ENCODE measurements around the gene HOXD3.

The HOXD3 gene

DNA sequence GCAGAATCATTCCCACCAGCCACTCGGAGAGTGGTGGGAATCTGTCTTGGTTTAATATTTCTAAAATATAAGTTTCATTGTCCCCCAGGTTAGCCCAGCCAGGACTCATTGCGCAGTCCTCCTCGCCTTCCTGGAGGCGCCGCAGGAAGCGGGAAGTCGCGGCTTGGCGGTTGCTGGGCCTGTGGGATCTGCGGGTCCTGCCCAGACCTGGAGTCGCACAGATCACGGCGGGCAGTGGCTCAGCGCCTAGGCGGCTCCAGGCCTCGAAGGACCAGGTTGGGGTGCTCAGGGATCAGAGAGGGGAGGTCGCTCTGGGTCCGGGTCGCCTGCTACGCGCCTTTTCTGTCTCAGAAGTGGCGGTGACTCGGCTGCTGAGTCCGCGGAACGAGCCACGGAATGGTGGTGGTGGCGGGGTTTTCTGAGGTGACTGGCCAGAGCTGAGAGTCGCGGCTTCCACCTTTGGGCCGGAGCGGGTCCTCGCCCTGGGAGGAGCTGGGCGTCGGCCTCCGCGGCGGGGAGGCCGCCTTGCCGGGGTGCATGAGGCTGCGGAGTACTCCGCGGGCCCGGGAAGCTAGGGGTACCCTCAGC lies 2.6 kb downstream of the HOXD3 start:
- POLR2A ChIA-PET = no interaction called here
- CTCF ChIA-PET = interaction anchor here (1.0 to 3.6 kb wide), 3 partner anchors 20 to 33 kb away, joined by 3 to 19 read pairs (median 4); no protein-coding TSS in a partner anchor
- DNase-seq (ENCODE audit: extremely low spot score) = no peak
- TF ChIP-seq, protein P1, sequence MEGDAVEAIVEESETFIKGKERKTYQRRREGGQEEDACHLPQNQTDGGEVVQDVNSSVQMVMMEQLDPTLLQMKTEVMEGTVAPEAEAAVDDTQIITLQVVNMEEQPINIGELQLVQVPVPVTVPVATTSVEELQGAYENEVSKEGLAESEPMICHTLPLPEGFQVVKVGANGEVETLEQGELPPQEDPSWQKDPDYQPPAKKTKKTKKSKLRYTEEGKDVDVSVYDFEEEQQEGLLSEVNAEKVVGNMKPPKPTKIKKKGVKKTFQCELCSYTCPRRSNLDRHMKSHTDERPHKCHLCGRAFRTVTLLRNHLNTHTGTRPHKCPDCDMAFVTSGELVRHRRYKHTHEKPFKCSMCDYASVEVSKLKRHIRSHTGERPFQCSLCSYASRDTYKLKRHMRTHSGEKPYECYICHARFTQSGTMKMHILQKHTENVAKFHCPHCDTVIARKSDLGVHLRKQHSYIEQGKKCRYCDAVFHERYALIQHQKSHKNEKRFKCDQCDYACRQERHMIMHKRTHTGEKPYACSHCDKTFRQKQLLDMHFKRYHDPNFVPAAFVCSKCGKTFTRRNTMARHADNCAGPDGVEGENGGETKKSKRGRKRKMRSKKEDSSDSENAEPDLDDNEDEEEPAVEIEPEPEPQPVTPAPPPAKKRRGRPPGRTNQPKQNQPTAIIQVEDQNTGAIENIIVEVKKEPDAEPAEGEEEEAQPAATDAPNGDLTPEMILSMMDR (IDR thresholded peaks at IDR 0.05; ENCODE audit: control extremely low read depth, extremely low read depth, low read depth, missing control alignments) = no peak

DNA sequence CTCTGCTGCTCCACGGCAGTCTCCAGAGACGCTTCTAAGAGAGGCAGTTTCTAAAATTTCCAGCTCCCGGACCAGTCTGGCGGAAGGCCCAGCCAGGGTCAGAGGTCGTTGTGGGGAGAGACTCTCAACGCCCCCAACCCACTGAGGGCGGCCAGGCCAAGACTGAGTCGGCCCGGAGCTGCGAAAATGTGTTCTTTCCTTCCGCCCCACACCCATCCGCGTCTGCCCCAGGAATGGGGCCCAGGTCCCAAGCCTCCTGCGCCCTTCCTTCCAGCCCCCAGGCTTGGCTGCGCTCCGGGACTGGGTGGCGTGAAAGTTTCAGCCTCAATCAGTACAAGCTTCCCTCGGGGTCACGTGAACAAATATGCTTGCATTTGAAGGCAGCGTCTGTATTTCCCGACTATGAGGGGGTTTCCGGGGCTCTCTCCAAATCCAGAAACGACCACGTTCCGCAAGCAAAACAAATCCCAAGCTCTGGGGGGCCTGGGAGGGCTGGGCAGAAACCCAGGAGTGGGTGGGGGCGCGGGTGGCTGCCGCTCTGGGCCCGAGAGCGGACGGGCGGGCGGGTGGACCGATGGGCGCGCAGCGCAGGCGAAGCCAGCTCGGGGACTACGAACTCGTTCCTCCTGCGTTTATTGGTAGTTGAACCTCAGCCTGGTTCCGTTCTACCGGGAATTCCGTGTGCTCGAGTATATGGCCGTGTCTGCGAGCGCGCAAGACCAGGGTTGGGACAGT lies 3.3 kb downstream of the HOXD3 start:
- DNase-seq (ENCODE audit: extremely low spot score) = no peak
- TF ChIP-seq, protein P1 (IDR thresholded peaks at IDR 0.05; ENCODE audit: control extremely low read depth, extremely low read depth, low read depth, missing control alignments) = no peak
- ChIA-PET CTCF (interaction anchor here (1.0 to 3.6 kb wide), 5 partner anchors 21 to 295 kb away, joined by 3 to 19 read pairs (median 4); no protein-coding TSS in a partner anchor), POLR2A (no interaction called here)

DNA sequence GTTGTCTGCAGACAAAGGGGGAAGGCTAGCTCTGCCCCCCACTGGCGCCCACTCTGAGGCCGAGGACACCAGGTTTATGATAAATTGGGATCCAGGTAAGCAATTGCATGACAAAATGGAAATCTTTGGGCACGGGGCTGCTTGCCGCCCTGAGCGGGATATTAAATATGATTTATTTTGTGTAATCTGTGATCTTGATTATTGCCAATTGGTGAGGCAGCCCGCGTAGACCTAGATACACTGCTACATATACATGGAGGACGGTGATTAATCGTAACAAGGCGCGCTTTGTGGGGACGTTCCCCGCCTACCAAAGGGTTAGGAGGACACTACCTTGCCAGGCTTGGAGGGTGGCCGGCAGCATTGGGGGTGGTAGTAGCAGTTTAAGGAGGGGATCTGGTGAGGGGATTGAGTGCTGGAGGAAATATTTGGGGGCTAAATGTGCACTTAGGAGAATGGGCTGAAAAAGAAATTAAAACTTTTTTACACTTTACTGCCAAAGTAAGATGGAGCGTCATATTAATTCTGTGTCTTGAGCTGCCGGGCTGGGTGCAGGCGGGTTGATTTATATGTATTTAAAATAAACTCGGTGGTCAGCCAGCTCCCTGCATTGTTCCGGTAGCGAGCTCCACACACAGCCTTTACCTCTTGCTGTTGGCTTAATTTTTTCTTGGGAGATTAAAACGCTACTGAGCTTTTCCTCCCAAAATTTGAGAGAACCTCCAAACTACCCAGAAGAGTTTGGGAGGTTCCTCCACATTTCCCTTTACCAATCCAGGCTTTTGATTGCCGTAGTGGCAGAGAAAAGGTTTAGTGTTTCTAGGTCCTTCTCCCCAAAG lies 4.1 kb downstream of the HOXD3 start:
- TF ChIP-seq, protein P1 (IDR thresholded peaks at IDR 0.05; ENCODE audit: control extremely low read depth, extremely low read depth, low read depth, missing control alignments) = no peak
- POLR2A ChIA-PET = no interaction called here
- DNase-seq (ENCODE audit: extremely low spot score) = no peak
- CTCF ChIA-PET = interaction anchor here (0.7 to 3.6 kb wide), 8 partner anchors 8 to 732 kb away, joined by 3 to 19 read pairs (median 4); no protein-coding TSS in a partner anchor

DNA sequence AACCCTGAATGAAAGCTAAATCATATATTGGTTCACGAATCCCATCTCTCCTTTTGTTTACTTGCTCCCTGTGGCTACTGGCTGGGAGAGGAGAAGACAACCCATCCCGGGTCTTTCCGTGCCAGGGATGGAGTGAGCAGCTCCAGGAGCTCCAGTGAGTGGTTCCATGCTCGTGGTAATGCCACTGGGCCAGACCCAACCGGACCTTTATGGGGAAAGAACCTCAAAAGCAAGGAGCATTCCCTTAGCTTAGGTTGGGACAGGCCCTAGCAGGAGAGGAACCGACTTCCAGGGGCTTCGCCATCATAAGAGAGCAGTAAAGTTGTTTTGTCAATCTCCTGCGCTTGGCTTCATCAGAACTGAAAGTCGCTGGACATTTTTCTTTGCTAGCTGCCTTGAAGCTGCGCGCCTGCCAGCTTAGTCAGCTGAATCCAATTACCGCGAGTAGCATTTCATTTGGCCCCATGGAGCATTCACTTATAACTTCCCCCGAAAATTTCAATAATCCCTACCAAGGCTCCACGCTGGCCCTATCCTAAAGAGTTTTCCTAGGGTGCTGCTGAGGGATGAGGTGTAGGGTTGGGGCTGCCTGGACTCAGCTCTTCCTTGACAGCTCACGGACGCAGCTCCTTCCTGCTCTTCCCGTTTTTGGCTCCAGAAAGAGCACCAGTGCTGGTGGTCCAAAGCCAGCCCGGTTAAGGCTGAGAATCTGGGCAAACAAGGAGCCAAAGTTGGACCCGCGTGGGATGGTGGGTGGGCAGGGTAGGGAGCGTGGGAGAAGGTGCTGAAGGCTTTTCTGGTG lies 4.9 kb downstream of the HOXD3 start:
- TF ChIP-seq, protein P1 (IDR thresholded peaks at IDR 0.05; ENCODE audit: control extremely low read depth, extremely low read depth, low read depth, missing control alignments) = no peak
- no peak for DNase-seq (ENCODE audit: extremely low spot score)
- ChIA-PET CTCF (interaction anchor here (0.6 to 3.6 kb wide), 10 partner anchors 9 to 1462 kb away, joined by 3 to 19 read pairs (median 3); no protein-coding TSS in a partner anchor), POLR2A (no interaction called here)

DNA sequence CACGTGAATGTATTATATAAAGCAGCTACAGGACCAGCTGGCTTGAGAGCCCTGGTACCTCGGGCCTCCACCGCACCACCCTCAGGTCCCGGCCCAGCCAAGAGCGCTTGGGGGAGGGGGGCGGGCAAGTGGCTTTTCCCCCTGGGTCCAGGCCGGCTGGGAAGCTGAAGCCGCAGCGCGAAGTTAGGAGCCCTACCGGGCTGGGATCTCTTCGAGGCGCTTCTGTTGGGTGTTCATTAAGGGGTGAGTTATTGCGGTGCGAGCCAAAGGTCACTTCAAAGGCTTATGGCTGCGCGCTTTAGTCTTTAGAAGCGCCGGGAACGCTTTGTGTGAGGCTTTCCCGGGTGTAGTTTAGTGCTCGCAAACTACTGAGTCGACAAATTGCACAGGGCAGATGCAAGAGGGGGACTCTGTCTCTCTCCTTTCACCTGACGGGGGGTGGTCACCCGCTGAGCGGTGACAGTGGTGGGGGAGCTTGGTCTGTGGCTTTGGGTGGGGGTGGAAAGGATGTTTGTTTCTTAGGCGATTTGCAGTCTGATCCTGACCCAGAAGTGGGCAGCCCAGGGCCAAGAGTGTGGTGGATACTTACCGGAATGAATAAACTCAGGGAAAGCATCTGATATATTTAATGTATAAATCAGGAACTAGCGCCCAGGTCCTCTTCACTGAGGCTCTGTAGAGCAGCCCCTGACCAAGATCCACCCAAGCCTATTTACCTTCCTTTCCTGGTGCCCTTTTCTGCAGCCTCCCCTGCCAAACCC lies 6.0 kb downstream of the HOXD3 start:
- POLR2A ChIA-PET = no interaction called here
- TF ChIP-seq, protein P1 (IDR thresholded peaks at IDR 0.05; ENCODE audit: control extremely low read depth, extremely low read depth, low read depth, missing control alignments) = no peak
- CTCF ChIA-PET = interaction anchor here (0.6 to 3.6 kb wide), 6 partner anchors 10 to 1463 kb away, joined by 3 to 19 read pairs (median 4); no protein-coding TSS in a partner anchor
- DNase-seq (ENCODE audit: extremely low spot score) = no peak
